GM21360 (cell line): ENCODE results near the gene AGXT2.

Experiments
- ATAC-seq: cut with Tn5 transposase; IDR thresholded peaks from one replicate; pipeline ENCODE4 v1.9.1; 2021; ENCODE audit warnings: mild to moderate bottlenecking, moderate library complexity; ENCODE audit not compliant: unreplicated experiment

The AGXT2 gene, protein sequence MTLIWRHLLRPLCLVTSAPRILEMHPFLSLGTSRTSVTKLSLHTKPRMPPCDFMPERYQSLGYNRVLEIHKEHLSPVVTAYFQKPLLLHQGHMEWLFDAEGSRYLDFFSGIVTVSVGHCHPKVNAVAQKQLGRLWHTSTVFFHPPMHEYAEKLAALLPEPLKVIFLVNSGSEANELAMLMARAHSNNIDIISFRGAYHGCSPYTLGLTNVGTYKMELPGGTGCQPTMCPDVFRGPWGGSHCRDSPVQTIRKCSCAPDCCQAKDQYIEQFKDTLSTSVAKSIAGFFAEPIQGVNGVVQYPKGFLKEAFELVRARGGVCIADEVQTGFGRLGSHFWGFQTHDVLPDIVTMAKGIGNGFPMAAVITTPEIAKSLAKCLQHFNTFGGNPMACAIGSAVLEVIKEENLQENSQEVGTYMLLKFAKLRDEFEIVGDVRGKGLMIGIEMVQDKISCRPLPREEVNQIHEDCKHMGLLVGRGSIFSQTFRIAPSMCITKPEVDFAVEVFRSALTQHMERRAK

DNA sequence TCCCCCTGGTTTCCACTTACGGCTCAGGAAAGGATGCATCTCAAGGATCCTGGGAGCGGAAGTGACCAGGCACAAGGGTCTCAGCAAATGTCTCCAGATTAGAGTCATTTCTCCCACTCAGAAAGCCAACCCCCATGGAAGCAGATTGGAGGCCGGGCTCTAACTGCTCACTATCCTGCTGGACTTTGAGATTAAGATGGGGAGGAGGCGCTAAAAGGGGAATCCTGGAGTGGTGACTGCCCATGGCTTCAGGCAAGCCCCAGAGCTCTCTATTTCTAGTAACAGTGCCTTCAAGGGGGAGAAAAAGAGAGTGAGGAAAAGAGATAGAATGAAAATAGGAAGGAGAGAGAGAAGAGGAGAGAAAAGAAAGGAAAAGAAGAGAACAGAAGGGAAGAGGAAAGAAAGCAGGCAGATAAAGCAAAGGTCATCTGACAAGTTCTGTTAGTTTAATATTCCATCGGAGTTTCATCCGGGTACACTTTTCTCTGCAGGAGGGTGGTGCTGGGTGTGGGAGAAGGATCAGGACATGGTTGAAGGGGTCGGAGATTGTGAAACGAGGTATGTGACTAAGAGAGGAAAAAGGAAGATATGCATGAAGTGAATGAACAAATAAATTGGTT, at the start of gene AGXT2:
TSS of gene AGXT2 (minus strand) at position 165 of the 620 bp plus-strand sequence. CDS start at position 108, 57 bp downstream.
- ATAC-seq, result no peak

DNA sequence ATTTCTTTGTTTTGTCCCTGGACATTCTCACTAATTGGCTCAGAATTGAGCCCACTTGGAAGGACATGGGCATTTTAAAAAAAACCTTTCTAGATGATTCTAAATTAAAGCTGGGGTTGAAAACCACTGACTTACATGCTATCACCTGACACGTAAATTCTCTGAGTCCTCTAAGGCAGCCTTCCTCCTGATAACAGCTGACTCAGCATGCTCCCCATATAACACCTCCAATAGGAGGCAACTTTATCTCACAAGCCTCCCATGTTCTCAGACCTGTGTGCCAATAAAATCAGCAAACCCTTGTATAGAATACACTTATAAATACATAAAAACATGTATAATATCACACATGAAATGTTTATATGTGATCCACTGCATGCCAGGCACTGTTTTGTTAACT, 49.2 kb upstream of the AGXT2 start:
- no peak for ATAC-seq

DNA sequence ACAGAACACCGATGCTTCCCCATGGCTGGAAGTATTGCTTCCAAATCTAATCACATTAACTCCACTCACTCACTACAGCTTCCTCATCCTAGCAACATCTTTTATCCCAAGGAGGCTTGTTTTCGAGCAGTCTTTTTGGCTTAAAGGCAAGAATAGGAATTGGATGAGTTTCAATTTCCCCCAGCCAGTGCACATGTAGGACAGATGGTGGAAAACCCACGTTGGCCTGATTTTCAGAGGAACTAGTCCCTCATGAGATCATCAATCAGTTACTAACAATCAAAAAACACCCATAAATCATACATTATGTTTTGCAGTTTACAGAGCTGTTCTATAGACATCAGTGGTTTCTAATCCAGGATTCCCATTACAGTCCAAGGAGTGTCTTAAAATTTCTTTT, 48.5 kb upstream of the AGXT2 start:
- no peak for ATAC-seq

DNA sequence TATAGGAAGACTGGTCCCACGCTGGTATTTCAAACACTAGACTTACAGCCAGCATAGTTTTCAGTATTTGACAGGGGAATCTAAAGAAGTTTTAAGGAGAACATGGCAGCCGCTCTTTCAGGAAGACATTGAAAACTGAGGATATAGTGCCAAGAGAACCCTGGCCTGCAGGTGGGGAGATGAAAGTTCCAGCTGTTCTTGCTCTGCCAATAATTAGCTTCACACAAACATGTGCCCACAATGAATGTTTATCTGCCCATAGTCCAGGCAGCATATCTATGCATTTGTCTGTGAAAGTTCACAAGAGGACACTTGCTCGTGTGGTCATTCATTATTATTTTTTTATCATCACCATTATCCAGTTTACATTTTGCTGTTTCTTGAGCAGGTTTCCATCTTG, 47.6 kb upstream of the AGXT2 start:
- ATAC-seq, result no peak

DNA sequence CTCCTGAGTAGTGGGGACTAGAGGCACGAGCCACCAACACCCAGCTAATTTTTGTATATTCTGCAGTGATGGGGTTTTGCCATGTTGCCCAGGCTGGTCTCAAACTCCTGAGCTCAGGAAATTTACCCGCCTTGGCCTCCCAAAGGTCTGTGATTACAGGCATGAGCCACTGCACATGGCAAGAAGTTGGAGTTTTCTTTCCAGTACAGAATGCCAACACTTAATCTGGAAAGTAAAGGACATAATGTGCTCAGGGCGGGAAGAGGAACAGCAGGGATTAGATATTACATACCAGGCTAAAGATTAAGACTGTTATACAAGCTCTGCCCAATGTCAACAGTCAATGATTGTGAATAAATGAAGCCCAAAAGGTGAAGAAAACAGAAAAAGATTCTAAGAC, 47.2 kb upstream of the AGXT2 start:
- ATAC-seq, result no peak

DNA sequence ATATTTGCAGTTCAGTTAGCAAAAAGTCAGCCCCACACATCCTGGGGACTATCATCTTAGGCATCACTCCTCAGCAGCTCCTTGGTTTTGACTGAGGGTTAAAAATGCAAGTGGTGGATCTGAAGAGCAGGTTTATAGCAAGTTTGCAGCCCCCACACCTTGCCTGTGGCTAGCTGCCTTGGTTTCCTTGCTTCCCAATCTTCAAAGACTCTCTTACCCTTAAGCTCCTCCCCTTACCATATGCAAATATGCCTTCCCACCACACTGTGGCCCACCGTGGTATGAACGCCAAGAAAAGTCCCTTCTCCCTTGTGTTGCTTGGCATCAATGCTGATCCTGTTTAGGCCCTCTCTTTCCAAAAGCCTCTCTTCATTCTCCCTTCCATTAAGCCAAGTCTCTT, 45.0 kb upstream of the AGXT2 start:
- ATAC-seq, result no peak

DNA sequence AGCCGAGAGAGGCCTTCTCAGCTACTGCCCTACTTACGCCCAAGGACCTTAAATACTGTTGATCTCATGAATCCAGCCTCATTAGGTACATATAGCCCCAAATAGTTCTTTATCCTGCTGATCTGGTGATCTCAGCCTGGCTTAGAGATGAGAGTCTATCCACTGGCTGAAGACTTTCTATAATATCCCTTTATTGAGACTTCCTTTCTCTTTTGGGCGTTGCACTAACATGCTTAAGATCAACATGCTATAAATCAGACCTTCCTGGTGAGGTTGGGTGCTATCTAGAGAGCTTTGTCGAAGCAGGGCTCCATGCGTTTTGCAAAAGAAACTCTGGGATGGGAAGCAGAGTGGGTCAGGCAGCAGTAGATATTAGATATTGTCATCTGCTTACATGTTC, 44.0 kb upstream of the AGXT2 start:
- ATAC-seq, result no peak

DNA sequence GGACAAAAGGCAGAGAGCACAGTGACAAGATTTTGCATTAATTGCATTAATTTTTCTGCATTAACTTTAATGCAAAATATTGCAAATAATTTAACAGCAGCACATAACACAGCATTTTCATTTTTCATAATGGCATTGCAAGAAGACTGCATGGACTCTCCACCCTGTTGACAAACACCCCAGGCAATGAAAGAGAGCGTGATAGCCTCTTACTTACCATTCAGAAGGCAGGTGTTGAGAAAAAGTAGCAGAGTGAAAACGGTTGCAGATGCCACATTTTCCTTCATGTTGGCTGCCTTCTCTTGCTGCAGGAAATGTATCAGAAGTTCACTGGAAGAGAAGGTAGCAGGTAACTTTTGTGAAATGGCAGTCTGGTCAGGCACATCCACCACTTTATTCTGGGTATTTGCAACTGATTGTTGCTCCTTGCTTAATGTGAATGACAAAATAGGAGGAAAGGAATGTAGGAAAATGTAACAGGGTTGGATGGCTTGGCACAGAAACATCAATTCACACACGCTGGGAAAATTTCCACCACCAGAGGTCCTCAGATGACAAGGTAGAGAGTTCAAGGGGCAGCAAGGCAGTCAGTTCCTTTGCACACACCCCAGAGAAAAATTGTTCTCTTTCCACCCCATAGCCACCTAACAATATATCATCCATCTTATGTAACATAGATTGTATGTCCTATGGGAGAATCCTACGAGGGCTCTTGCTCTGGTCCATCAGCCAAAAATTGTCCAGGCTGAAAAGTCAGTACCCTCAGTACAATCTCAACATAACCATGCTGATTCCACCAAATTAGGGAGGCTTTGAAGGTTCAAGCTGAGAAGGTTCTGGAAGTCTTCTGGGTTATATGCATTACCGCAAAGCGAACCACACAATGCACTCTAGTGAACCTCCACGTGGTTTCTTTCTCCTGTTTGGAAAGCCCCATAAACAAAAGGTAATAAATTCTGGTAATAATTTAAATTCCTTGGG, 41.9 kb upstream of the AGXT2 start:
- no peak for ATAC-seq

DNA sequence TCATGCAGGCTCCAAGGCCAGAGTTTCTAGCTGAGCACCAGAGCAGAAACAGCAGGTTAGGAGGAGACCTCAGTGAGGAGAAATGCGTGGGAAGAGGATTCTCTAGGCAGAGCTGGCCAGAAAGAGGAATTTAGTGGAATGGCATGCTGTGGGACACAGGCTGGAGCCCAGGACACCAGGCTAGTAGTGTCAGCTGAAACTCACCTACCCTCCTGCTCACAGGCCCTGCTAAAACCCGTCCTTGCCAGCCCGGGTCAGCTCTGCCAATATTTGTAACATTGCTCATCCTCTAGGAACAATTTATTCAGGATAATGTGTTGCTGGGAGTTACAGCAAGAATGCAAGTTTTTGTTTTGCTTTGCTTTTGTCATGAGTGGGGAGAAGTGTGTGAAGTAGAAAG, 40.2 kb upstream of the AGXT2 start:
- ATAC-seq, result no peak

DNA sequence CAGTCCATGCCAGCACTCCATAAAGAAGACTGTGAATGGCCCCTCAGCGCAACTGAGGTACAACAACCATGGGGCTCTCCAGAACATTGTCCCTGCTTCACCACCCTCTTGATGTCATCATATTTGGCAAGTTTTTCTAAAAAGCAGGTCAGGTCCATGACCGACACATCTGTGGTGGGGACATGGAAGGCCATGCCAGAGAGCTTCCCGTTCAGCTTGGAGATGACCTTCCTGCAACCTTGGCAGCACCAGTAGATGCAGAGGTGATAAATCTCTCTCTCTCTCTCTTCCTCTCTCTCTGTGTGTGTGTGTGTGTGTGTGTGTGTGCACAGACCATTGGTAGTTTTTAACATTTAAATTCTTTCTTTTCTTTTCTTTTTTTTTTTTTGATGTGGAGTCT, 35.4 kb upstream of the AGXT2 start:
- no peak for ATAC-seq

DNA sequence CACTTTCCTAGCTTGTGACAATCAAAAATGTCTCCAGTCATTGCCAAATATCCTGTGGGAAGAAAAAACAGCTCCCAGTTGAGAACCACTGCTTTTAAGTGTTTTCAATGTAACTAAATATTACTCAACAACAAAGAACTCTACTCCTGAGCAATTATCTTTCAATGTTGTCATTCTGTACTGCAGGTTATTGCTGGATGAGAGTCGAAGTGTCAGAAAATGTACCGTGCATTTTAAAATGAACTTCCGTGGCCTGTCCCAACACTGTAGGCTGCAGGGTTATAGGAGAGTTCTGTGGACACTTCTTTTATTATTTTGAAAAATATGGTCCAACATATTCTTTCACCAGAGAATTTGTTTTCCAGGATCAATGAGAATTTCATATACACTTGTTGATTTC, 34.8 kb upstream of the AGXT2 start:
- no peak for ATAC-seq

DNA sequence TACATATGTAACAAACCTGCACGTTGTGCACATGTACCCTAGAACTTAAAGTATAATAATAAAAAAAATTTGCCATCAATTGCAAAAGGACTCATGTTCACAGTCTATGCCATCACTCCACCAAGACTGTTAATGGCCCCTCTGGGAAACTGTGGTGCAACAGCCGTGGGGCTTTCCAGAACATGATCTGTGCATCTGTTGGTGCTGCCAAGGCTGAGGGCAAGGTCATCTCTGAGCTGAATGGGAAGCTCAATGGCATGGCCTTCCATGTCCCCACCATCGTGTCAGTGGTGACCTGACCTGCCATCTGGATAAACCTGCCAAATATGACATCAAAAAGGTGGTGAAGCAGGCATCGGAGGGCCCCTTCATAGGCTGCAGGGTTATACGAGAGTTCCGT, 33.4 kb upstream of the AGXT2 start:
- ATAC-seq, result no peak

DNA sequence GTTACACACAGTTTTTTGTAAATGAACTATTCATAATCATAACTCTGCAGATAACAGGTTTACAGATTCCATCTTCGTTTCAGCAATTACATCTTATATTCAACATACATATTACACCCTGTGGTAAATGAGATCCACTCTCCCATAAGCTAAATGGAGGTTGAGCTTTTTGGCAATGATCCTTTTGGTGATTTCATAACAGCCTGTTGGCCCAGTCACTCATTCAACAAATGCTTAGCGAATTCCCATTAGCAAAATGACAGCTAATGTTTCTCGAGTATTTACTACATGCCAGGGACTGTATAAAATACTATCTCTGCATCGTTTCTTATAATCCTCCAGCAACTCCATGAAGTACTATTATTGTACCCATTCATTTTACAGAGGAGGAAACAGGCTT, 25.4 kb upstream of the AGXT2 start:
- ATAC-seq, result no peak

DNA sequence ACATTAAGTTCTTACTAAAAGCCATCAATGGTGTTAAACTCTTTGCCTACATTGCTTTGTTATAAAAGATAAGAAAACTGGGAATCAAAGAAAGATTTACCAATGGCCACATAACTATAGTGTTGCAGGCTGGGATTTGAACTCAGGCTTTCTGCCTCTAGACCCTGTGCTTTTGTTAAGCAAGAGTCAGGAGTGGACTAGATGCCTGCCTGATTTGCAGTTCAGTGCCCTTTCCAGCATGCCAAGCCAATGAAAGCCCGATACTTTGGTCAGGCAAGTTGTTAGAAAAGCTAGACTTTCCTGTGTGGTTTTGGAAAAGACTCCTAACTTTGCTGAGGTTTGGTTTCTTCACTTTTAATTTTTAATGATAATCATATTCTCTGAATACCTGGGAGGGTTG, 21.4 kb upstream of the AGXT2 start:
- no peak for ATAC-seq

DNA sequence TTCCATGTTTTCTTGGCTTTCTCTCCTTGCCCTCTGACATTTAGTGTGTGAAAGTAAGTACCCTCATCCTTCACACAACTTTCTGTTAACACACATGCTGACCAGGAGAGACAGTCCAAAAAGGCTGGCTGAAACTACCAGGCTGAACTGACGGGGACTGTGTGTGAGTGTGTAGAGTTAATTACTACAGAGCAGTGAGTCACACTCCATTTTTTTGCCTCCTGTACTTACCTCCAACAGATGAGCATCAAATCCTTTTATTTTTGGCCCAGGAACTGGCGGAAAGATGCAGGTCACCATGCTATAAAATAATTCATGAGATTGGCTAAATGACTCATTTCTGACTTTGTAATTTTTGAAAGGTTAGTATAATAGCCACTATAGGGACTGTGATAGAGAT, 20.2 kb upstream of the AGXT2 start:
- no peak for ATAC-seq

DNA sequence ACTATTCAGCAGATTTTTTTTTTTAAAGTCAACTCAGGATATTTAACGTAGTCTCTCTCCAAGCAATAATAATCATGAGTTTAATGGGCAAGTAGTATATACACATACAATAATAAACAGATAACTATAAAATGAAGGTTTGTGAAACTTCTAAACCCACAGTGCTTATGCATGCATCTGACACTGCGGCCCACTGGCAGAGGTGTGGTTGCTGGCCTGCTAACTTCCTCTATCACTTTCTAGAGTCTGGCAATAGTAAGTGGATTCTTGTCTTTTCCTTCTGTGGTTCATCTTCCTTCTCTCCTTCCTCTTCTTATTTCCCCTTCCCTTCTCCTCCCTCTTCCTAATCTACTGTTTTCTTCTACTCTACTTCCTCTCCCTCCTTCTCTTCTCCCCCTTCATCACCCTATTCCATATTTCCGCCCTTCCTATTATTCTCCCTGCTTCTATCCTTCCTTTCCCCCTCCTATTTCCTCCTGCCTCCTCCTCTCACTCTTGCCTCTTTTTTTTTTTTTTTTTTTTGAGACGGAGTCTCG, 18.6 kb upstream of the AGXT2 start:
- no peak for ATAC-seq

DNA sequence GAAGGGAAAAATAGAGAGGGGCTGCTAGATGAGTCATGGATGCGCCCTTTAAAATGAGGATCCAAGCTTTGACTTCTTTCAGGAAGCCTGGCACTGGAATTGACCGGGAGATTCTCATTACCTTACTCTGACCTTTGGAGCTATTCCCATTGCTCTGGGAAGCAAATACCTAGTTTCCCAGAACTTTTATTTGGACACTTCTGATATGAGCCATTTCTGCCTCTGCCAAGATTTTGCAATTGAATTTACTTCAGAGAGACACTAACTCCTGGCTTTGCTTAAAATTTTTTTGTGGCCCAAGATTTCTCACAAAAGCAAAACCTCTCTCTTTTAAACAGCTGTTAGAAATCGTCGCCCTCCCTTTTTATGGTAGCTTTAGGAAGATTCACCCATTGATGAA, 15.7 kb upstream of the AGXT2 start:
- no peak for ATAC-seq

DNA sequence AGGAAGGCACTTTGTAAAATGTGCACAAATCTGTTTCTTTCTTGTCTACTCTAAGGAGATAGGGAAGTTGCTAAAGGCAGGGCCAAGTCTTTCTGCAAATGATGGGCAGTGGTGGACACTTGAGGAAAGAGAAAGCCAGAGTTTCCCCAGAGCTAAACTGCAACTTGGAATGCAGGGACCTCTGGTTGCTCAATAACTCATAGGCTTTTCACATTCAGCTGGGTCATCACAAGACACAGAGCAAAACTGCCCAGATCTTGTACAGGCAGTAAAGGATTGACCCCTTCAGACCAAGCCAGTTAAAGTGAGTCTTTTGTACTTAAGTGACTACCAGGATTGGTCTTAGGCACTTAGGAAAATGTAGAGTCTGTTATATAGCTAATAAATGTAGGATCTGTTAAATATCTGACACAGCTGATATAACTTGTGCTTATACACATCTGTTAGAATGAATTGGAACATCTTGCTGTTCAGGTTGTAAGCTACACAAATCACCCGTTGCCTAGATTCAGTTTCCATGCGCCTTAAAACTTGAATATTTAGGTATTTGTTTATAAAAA, 13.5 kb upstream of the AGXT2 start:
- no peak for ATAC-seq

DNA sequence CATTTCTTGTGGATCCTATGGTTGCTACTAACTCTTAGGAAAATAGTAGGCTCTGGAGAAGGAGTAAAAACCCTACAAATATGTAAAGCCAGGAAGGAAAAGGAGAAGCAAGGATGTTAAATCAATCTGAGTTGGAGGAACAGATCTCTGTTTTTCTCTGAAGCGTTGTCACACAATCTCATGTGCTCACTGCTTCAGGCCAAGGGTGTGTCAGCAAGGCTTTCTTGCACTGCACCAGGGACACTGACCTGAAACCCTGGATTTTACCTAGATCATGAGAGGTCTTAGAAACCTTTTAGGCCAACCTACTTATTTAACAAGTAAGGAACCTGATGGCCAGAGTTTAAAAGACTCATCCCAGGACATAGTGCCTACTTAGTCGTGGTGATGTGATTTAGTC, 12.5 kb upstream of the AGXT2 start:
- no peak for ATAC-seq

DNA sequence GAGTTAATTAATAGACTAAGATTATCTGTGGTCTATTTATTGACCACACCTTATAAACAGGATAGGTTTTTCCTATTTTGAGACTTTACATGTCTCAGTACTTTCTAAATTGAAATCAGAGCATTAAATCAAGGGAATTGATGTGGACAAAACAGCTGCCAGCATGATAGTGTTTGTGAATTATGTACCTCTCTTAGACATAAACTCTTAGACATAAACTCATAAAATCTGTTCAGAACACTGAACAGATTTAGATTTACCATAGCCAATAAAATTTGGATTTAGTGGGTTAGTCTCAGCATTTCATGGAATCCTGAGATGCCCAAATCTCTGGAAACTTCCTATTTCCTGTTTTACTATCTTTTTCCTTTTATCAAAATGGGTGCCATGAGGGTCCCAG, 11.5 kb upstream of the AGXT2 start:
- ATAC-seq, result no peak

DNA sequence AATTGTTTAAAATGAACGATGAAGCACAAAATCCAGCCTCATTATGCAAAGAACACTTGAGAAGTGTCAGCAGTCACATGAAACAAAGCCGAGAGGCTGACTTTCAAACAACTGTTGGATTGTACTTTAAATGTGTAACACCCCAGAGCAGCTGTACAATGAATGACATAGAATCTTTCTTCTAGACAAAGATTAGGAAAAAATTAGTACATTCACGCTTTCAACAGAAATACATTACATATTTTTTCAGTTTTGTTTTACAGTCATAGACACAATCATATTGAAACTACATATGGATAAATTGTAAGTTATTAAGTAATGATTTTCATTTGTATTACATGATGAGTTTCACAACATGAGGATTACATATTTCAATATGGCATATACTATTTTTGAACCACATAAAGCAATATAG, 10.6 kb upstream of the AGXT2 start:
- ATAC-seq, result peak; percentile 52
